A549 (cell line): ENCODE measurements around the gene ZC3H4. TPM values are rescaled to one million over a fixed set of nuclear protein-coding genes. Genes with fewer than 3 reads are reported as not detected.

ENCODE experiments used
- ATAC-seq, 2 experiments: fragments of 200-7000 bp in 1 of 2; fragments of >200 bp in 1 of 2; cut with Nextera tagmentation in 1 of 2; cut with Tn5 transposase in 1 of 2; 3 replicates each; pipeline versions ENCODE4 v1.8.0 to v1.9.1; 2018 to 2020; ENCODE audit warnings: mild to moderate bottlenecking in 1 of 2, moderate library complexity in 1 of 2
- CTCF ChIA-PET: fragments of 300-600 bp; sonication (Branson Sonifier 250); formaldehyde crosslinking; extraction: SDS; loops from one replicate; lab custom pipeline; 2021; ENCODE audit warnings: antibody characterized with exemption, inconsistent platforms; lab: Yijun Ruan, JAX
- POLR2A ChIA-PET: fragments of 350-600 bp; formaldehyde crosslinking; extraction: SDS; loops from one replicate; lab custom pipeline; 2021; ENCODE audit warnings: antibody characterized with exemption, inconsistent platforms; lab: Yijun Ruan, JAX
- DNase-seq, 2 experiments: peaks; one replicate each; pipeline versions ENCODE4 v3.0.0 to v3.0.0-alpha.2; 2011 to 2016; ENCODE audit warnings: low read depth in 1 of 2, low spot score in 1 of 2
- FAIRE-seq: peaks from 2 replicates; lab custom pipeline; 2011; peaks lifted over from hg19 to GRCh38; lab: Jason Lieb, UNC
- H3K27ac ChIP-seq, 2 experiments: fragments of >200 bp; sonication (Bioruptor Twin); formaldehyde crosslinking; 3 replicates each; pipeline ENCODE4 v1.5.1; 2016 to 2017
- H3K4me1 ChIP-seq: fragments of >200 bp; sonication (Bioruptor Twin); formaldehyde crosslinking; 3 replicates; pipeline ENCODE4 v1.6.1; 2016
- H3K4me2 ChIP-seq: fragments of >200 bp; sonication (Bioruptor Twin); formaldehyde crosslinking; 3 replicates; pipeline ENCODE4 v1.6.1; 2016
- H3K4me3 ChIP-seq: fragments of >200 bp; sonication (Bioruptor Twin); formaldehyde crosslinking; 3 replicates; pipeline ENCODE4 v1.5.1; 2016
- H3K9me3 ChIP-seq: fragments of >200 bp; sonication (Bioruptor Twin); formaldehyde crosslinking; 3 replicates; pipeline ENCODE4 v1.6.1; 2016
- BCL3 ChIP-seq: fragments of >200 bp; sonication (Bioruptor Twin); formaldehyde crosslinking; IDR thresholded peaks from 3 replicates; pipeline ENCODE4 v1.6.1; 2016
- BHLHE40 ChIP-seq: IDR thresholded peaks from 2 replicates; pipeline ENCODE4 v1.6.1; 2012; ENCODE audit warnings: low read depth, low read length, inconsistent platforms
- CEBPB ChIP-seq, 2 experiments: fragments of >200 bp in 1 of 2; sonication (Bioruptor Twin) in 1 of 2; formaldehyde crosslinking in 1 of 2; IDR thresholded peaks; 2 replicates each; pipeline ENCODE4 v1.6.1; 2012 to 2016
- CHD4 ChIP-seq: fragments of 200-600 bp; sonication (generic); IDR thresholded peaks from 2 replicates; pipeline ENCODE4 v1.6.1; 2016; ENCODE audit warnings: antibody characterized with exemption, mild to moderate bottlenecking, borderline replicate concordance
- EHMT2 ChIP-seq: fragments of 200-600 bp; sonication (generic); IDR thresholded peaks from 2 replicates; pipeline ENCODE4 v1.6.1; 2016; ENCODE audit warnings: antibody characterized with exemption, low read depth, mild to moderate bottlenecking, moderate library complexity
- ELK1 ChIP-seq: fragments of 150-350 bp; IDR thresholded peaks from 2 replicates; pipeline ENCODE4 v1.6.1; 2014; ENCODE audit warnings: low read depth, mild to moderate bottlenecking, low read length
- ESRRA ChIP-seq: fragments of 150-350 bp; IDR thresholded peaks from 2 replicates; pipeline ENCODE4 v1.6.1; 2014; ENCODE audit warnings: mild to moderate bottlenecking, low read length, borderline replicate concordance
- FOSB ChIP-seq: fragments of 250-450 bp; sonication (Bioruptor Pico); IDR thresholded peaks from 2 replicates; pipeline ENCODE4 v1.5.0; 2020; ENCODE audit warnings: mild to moderate bottlenecking, moderate library complexity
- FOSL2 ChIP-seq, 2 experiments: fragments of 450-650 bp in 1 of 2; fragments of >200 bp in 1 of 2; sonication (Bioruptor Twin) in 1 of 2; formaldehyde crosslinking; IDR thresholded peaks; 2 replicates each; pipeline versions ENCODE4 v1.5.0 to v1.6.1; 2016 to 2020; ENCODE audit warnings: mild to moderate bottlenecking in 1 of 2, moderate library complexity in 1 of 2
- HOXB5 ChIP-seq: fragments of 250-450 bp; sonication (Bioruptor Pico); IDR thresholded peaks from 2 replicates; pipeline ENCODE4 v1.5.0; 2020; ENCODE audit warnings: mild to moderate bottlenecking, moderate library complexity
- NFE2L2 ChIP-seq: fragments of 150-350 bp; conservative IDR thresholded peaks from 2 replicates; pipeline ENCODE4 v1.6.1; 2014; ENCODE audit warnings: low read length
- POLR2AphosphoS2 ChIP-seq: conservative IDR thresholded peaks from 2 replicates; pipeline ENCODE4 v1.6.1; 2012; ENCODE audit warnings: low read length, improper control_type of control experiment, inconsistent platforms
- RAD21 ChIP-seq, 2 experiments: fragments of >200 bp in 1 of 2; sonication (Bioruptor Twin) in 1 of 2; formaldehyde crosslinking in 1 of 2; IDR thresholded peaks in 1 of 2; conservative IDR thresholded peaks in 1 of 2; 2 replicates in 1 of 2; 3 replicates in 1 of 2; pipeline ENCODE4 v1.6.1; 2012 to 2018; ENCODE audit warnings: inconsistent platforms in 1 of 2
- RARB ChIP-seq: fragments of 250-450 bp; sonication (Bioruptor Pico); IDR thresholded peaks from 2 replicates; pipeline ENCODE4 v1.8.0; 2021; ENCODE audit warnings: mild to moderate bottlenecking, moderate library complexity
- REST ChIP-seq: fragments of 200-600 bp; sonication (generic); IDR thresholded peaks from 2 replicates; pipeline ENCODE4 v1.6.1; 2016; ENCODE audit warnings: antibody characterized with exemption, mild to moderate bottlenecking, moderate library complexity
- ZNF302 ChIP-seq: fragments of 250-450 bp; sonication (Bioruptor Pico); IDR thresholded peaks from 2 replicates; pipeline ENCODE4 v1.9.0; 2021; ENCODE audit warnings: inconsistent platforms, mild to moderate bottlenecking, moderate library complexity
- ZSCAN20 ChIP-seq: fragments of 250-450 bp; sonication (Bioruptor Pico); IDR thresholded peaks from 2 replicates; pipeline ENCODE4 v1.8.0; 2022; ENCODE audit warnings: mild to moderate bottlenecking, moderate library complexity
- WGBS: methylation state at CpG from one replicate; pipeline ENCODE4 v1.1.6; 2017; ENCODE audit errors: missing lambda C conversion rate; 5-methylcytosine and 5-hydroxymethylcytosine counted together
- polyA plus RNA-seq, 4 experiments: library from polyadenylated mRNA; depleted of rRNA in 3 of 4; stranded (reverse); fragments of >200 nt; fragmentation: RNase III in 1 of 4; extraction: RNeasy Plus Mini Kit Qiagen cat#74134 plus additional on column Dnase treatment in 1 of 4; gene quantifications; 2 replicates in 3 of 4; 3 replicates in 1 of 4; pipeline ENCODE4 v1.2.3, GENCODE V29; 2011 to 2017

ZC3H4 gene
- polyA plus RNA-seq, 2 of the 4 experiments (the other 2 are of a cell fraction): 7.7 to 33.4 TPM

- no peak for TF ChIP-seq ELK1
- no peak for TF ChIP-seq BHLHE40
These were observed 43.8 kb downstream of the ZC3H4 start (continued) for GRCh38 chr19:47069795-47070194.

- no peak overlapping the region for H3K27ac ChIP-seq
- FAIRE-seq (no peak), ATAC-seq (no peak), DNase-seq (no peak)
- no peaks in the 10 kb centered on the region for H3K9me3 ChIP-seq
- CTCF ChIA-PET: interaction anchor here (0.9 kb wide), 1 partner anchor 33 kb away, joined by 3 read pairs; no protein-coding TSS in a partner anchor
- no peak for TF ChIP-seq ESRRA
- no peak for TF ChIP-seq RARB (CRISPR knock-in tag)
- TF ChIP-seq RAD21 (conservative IDR thresholded peaks at IDR 0.05 in 1 of 2, IDR thresholded peaks at IDR 0.05 in 1 of 2): no peak
- TF ChIP-seq REST: no peak
- no peak for TF ChIP-seq CEBPB (IDR thresholded peaks at IDR 0.05)
- no peak for TF ChIP-seq BCL3
- TF ChIP-seq FOSL2 (IDR thresholded peaks at IDR 0.05): no peak
- TF ChIP-seq FOSL2 (CRISPR knock-in tag; IDR thresholded peaks at IDR 0.05): no peak
- TF ChIP-seq ZNF302: no peak
- TF ChIP-seq, all 56 proteins: peak for 0
- POLR2A ChIA-PET: no interaction called here
- no peak overlapping the region for H3K4me2 ChIP-seq
- no peak overlapping the region for H3K4me3 ChIP-seq
- H3K4me1 ChIP-seq: no peaks in the 10 kb centered on the region
- 93% methylated on average over 18 of the region's 18 CpGs for WGBS
These were observed 44.6 kb downstream of the ZC3H4 start for GRCh38 chr19:47068876-47069406.

- POLR2A ChIA-PET: no interaction called here
- FAIRE-seq: no peak
These were observed 45.3 kb downstream of the ZC3H4 start for GRCh38 chr19:47068246-47068645.

More at GRCh38 chr19:47068246-47068645, 45.3 kb downstream of the ZC3H4 start:
- CTCF ChIA-PET: interaction anchor here (0.9 to 1.3 kb wide), 5 partner anchors 32 to 79 kb away, joined by 3 to 4 read pairs (median 3); no protein-coding TSS in a partner anchor
- 92% methylated on average over 8 of the region's 8 CpGs for WGBS
- H3K9me3 ChIP-seq: no peaks in the 10 kb centered on the region
- H3K27ac ChIP-seq: no peak overlapping the region
- no peaks in the 10 kb centered on the region for H3K4me1 ChIP-seq
- H3K4me2 ChIP-seq: no peak overlapping the region
- TF ChIP-seq NFE2L2 (no peak), ZSCAN20 (CRISPR knock-in tag) (no peak), POLR2AphosphoS2 (no peak), FOSB (no peak), CHD4 (no peak), EHMT2 (no peak), HOXB5 (CRISPR knock-in tag) (no peak)
- DNase-seq (no peak), ATAC-seq (peak in 1 of 2 experiments; percentile 6; a peak in 1 of 6 replicates)
- no peak overlapping the region for H3K4me3 ChIP-seq
